Kidney (tissue), 14 donors: ENCODE measurements around the gene C17orf67. TPM values are rescaled to one million over a fixed set of nuclear protein-coding genes. Genes with fewer than 3 reads are reported as not detected.
A peak's percentile ranks its signal among the peaks of the same experiment; 100 is the strongest.

Experiments used
- DNase-seq, 5 donors: peaks; one replicate each; pipeline ENCODE4 v3.0.0-alpha.2; 2013 to 2020
- FAIRE-seq: peaks from 2 replicates; lab custom pipeline; 2012; peaks lifted over from hg19 to GRCh38; lab: Jason Lieb, UNC
- H3K27ac ChIP-seq, 2 donors: one replicate each; pipeline ENCODE4 v1.7.0; 2013; ENCODE audit warnings: low read depth in 2 of 2, low read length in 2 of 2, inconsistent platforms in 1 of 2
- H3K27me3 ChIP-seq: one replicate; pipeline ENCODE4 v1.7.1; 2013; ENCODE audit warnings: low read length, inconsistent platforms; ENCODE audit not compliant: control insufficient read depth, insufficient read depth
- H3K36me3 ChIP-seq, 3 donors: one replicate each; pipeline versions ENCODE4 v1.7.0 to v1.7.1; 2013; ENCODE audit warnings: low read length in 3 of 3, control low read depth in 1 of 3, inconsistent platforms in 1 of 3; ENCODE audit not compliant: insufficient read depth in 3 of 3, control insufficient read depth in 2 of 3
- H3K4me1 ChIP-seq, 3 donors: one replicate each; pipeline versions ENCODE4 v1.7.0 to v1.7.1; 2013; ENCODE audit warnings: low read length in 3 of 3, inconsistent platforms in 1 of 3, low read depth in 1 of 3; ENCODE audit not compliant: control insufficient read depth in 2 of 3, insufficient read depth in 2 of 3
- H3K4me3 ChIP-seq, 3 donors: one replicate each; pipeline versions ENCODE4 v1.7.0 to v1.8.1; 2013; ENCODE audit warnings: low read length in 3 of 3, control low read depth in 1 of 3, inconsistent platforms in 1 of 3
- H3K9ac ChIP-seq, 3 donors: one replicate each; pipeline versions ENCODE4 v1.7.0 to v1.7.1; 2013; ENCODE audit warnings: low read length in 3 of 3, control low read depth in 1 of 3, inconsistent platforms in 1 of 3
- H3K9me3 ChIP-seq, 3 donors: one replicate each; pipeline versions ENCODE4 v1.7.0 to v1.7.1; 2013; ENCODE audit warnings: low read length in 3 of 3, control low read depth in 1 of 3, inconsistent platforms in 1 of 3; ENCODE audit not compliant: control insufficient read depth in 2 of 3, insufficient read depth in 1 of 3
- CTCF ChIP-seq: IDR thresholded peaks from 3 replicates; pipeline ENCODE4 v1.5.1; 2012; ENCODE audit warnings: mild to moderate bottlenecking, moderate library complexity, borderline replicate concordance; ENCODE audit not compliant: insufficient read depth; ENCODE audit errors: extremely low read depth
- intact Hi-C: fragments of 100-400 bp; cut with DNase I; formaldehyde crosslinking; loops from one replicate; pipeline ENCODE4 v1.11.1; 2022
- polyA plus RNA-seq: library from polyadenylated mRNA; stranded (reverse); fragments of 350-450 nt; fragmentation: Illumina TruSeq; extraction: RNeasy Lipid Tissue Mini Kit (QIAGEN cat#74804); gene quantifications from one replicate; pipeline ENCODE4 v1.2.3, GENCODE V29; 2014; ENCODE audit warnings: low read depth, low replicate concordance; ENCODE audit not compliant: insufficient read depth
- total RNA-seq: library from RNA; stranded (reverse); fragmentation: NEBNext Ultra II Directional; extraction: Animal tissue kit (Norgen Biotek cat#: 25700); gene quantifications from one replicate; pipeline ENCODE4 v1.2.1, GENCODE V29; 2021
- donor health status: control.
- donor health status: control.
- donor health status: control.
- donor health status: control.
- donor health status: control.
- donor health status: DM: yes; HTN: yes; CAD: no.
- donor health status: Normal renal cell carcinoma (clear cell type).

C17orf67 gene
- total and polyA plus RNA-seq, 2 donors from 2014 or later = 0.69 to 2.0 TPM

GRCh38 chr17:56838687-56839086 is 5.0 kb upstream of the C17orf67 start:
- FAIRE-seq = no peak
- TF ChIP-seq CTCF = no peak
- DNase-seq = no peak
- peaks cover 0 to 5% (median 0%) of the 10 kb centered on the region in 3 donors for H3K4me1 ChIP-seq
- intact Hi-C loops = no loop called here
- no peak overlapping the region for H3K27ac ChIP-seq
- no peaks in the 10 kb centered on the region for H3K9me3 ChIP-seq
- H3K9ac ChIP-seq = no peak overlapping the region
- H3K36me3 ChIP-seq = no peaks in the 10 kb centered on the region
- no peaks in the 10 kb centered on the region for H3K27me3 ChIP-seq
- H3K4me3 ChIP-seq = peak overlapping the region in 1 of 3 donors; percentile 8

GRCh38 chr17:56835264-56835585 is 1.5 kb upstream of the C17orf67 start:
- H3K4me3 ChIP-seq = peak overlapping the region; percentile 5 to 71 (median 30)
- intact Hi-C loops = no loop called here
- no peaks in the 10 kb centered on the region for H3K36me3 ChIP-seq
- H3K4me1 ChIP-seq = peaks cover 0 to 12% (median 4%) of the 10 kb centered on the region in 3 donors
- H3K27me3 ChIP-seq = no peaks in the 10 kb centered on the region
- no peak for TF ChIP-seq CTCF
- H3K9me3 ChIP-seq = no peaks in the 10 kb centered on the region
- peak overlapping the region in 1 of 3 donors; percentile 0 for H3K9ac ChIP-seq
- H3K27ac ChIP-seq = no peak overlapping the region
- DNase-seq (no peak), FAIRE-seq (no peak)

GRCh38 chr17:56834380-56835263 is 902 bp upstream of the C17orf67 start:
- DNase-seq (peak; percentile 59 to 89 (median 72)), FAIRE-seq (no peak)
- H3K9me3 ChIP-seq = no peaks in the 10 kb centered on the region
- peak overlapping the region in 2 of 3 donors; percentile 0 to 73 for H3K9ac ChIP-seq
- peaks cover 0 to 12% (median 4%) of the 10 kb centered on the region in 3 donors for H3K4me1 ChIP-seq
- no peaks in the 10 kb centered on the region for H3K27me3 ChIP-seq
- peak overlapping the region; percentile 75 to 80 for H3K27ac ChIP-seq
- H3K36me3 ChIP-seq = no peaks in the 10 kb centered on the region
- no peak for TF ChIP-seq CTCF
- intact Hi-C loops = no loop called here
- H3K4me3 ChIP-seq = peak overlapping the region; percentile 5 to 71 (median 30)
